ENCODE data around the gene MRTFA. TPM values are rescaled to one million over a fixed set of nuclear protein-coding genes. Genes with fewer than 3 reads are reported as not detected.
"Not testable (repeated sequence)": the region's sequence is repeated elsewhere in the genome, so short reads cannot be mapped to it uniquely, and the experiment has no call there.

The MRTFA gene
- total RNA-seq, 1 donor from 2014 or later = 24.9 TPM

DNA sequence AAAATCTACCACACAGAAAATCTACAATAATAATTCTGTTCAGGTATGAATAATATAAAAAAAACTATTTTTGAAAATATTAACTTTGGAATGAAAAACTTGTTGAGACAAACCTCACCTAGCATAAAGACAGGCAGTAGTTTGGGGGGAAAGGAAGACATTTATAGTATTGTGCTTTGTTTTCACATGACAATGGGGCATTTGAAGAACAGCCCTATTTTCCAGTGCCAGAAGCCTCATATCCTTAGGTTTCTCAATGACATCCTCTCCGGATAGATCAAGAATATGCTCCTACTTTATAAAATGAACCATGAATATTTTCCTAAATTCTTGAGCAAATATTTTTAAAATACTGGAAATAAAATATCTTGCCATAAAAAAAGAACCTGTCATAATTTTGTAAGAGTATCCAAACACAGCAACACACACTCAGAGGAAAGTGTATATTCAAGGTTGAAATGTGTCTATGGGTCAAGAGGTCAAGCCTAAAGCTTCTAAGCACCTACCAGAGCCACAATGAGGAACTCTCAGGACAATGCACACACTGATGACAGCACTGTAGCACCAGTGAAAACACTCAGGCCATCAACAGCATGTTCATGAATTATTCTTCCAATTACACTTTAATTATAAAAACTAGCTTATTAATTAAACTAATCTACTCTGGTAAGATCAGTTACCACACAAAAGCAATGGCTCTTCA is 68.7 kb downstream of the MRTFA start:
- FAIRE-seq (peak; percentile 94), DNase-seq (ENCODE audit: low spot score in 2 of 2) (no peak)

DNA sequence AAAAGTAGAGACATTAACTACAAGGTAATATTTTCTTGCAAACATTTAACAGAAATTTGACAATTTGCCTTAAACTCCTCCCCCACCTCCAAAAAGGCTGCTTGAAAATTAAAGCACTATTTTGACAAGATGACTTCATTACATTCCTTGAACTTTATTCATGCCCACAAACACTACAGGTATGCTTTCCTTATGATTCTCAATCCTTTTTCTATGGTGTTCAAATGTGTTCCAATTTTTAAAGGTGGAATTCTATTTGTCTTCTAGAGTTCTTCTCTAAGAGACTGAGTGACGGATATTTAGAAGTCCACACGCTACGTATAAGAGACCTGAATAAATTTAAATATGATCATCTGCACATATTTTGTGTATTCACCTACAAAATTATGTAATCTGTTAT is 69.4 kb downstream of the MRTFA start:
- no peak for FAIRE-seq
- DNase-seq (ENCODE audit: low spot score in 2 of 2) = no peak

DNA sequence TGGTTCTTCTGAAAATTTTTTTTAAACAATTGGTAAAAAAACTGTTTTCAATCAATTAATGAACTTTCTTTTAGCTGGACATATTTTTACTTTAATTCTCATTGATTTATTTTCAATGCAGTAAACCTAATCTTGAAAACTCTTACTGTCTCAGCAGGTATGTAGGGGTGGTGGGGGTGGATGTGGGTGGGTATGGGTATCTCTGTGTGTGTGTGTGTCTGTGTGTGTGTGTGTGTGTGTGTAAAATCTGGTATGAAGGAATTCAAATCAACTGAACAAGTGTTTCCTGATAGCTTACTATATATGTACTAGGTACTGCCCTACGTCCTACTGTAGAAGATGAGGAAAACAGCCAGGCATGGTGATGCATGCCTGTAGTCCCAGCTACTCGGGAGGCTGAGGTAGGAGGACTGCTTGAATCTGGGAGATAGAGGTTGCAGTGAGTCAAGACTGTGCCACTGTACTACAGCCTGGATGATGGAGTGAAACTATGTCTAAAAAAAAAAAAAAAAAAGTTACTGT is 75.5 kb downstream of the MRTFA start:
- FAIRE-seq = no peak
- no peak for DNase-seq (ENCODE audit: low spot score in 2 of 2)

- FAIRE-seq = no peak
- DNase-seq (ENCODE audit: low spot score in 2 of 2) = no peak
These were observed 76.0 kb downstream of the MRTFA start for GRCh38 chr22:40560551-40560950.

DNA sequence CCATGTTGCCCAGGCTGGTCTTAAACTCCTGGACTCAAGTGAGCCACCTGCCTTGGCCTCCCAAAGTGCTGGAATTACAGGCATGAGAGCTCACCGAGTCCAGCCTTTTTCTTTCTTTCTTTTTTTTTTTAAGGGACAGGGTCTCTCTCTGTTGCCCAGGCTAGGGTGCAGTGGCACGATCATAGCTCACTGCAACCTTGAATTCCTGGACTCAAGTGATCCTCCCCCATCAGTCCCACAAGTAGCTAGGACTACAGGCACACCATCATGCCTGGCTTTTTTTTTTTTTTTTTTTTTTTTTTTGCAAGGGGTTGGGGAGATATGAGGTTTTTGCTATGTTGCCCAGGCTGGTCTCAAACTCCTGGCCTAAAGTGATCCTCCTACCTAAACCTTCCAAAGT is 78.5 kb downstream of the MRTFA start:
- FAIRE-seq = no peak
- DNase-seq (ENCODE audit: low spot score in 2 of 2) = no peak

GRCh38 chr22:40556641-40557040 is 79.9 kb downstream of the MRTFA start:
- DNase-seq (ENCODE audit: low spot score in 2 of 2) = no peak
- no peak for FAIRE-seq

- FAIRE-seq; DNase-seq (ENCODE audit: low spot score in 2 of 2): not testable (repeated sequence)
These were observed 82.5 kb downstream of the MRTFA start for GRCh38 chr22:40554023-40554422.

DNA sequence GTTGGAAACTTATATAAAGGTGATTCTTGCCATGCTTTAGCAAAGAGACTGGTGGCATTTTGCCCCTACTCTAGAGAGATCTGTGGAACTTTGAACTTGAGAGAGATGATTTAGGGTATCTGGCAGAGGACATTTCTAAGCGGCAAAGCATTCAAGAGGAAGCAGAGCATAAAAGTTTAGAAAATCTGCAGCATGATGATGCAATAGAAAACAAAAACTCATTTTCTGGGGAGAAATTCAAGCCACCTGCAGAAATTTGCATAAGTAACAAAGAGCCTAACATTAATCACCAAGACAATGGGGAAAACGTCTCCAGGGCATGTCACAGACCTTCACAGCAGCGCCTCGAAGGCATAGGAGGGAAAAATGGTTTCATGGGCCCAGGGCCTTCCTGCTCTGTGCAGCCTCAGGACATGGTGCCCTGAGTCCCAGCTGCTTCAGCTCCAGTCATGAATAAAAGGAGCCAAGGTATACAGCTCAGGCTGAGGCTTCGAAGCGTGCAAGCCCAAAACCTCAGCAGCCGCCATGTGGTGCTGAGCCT is 83.4 kb downstream of the MRTFA start:
- FAIRE-seq = no peak
- DNase-seq (ENCODE audit: low spot score in 2 of 2) = no peak

DNA sequence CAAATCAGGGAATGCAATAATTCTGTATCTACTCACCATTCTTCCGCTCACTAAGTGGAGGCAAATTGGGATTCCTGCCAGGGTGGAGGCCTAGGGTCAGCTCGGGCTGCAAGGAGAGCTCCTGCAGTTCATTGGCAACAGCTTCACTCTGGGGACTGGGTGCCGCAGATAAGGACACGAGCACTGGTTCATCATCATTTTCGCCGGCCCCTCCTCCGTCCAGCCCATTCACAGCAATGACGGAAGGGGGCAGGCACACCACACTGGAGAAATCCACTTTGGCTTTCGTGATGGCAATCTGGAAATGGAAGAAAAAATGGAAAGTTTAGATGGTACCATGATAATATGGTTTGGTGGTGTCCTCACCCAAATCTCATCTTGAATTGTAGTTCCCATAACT is 84.4 kb downstream of the MRTFA start:
- no peak for FAIRE-seq

DNA sequence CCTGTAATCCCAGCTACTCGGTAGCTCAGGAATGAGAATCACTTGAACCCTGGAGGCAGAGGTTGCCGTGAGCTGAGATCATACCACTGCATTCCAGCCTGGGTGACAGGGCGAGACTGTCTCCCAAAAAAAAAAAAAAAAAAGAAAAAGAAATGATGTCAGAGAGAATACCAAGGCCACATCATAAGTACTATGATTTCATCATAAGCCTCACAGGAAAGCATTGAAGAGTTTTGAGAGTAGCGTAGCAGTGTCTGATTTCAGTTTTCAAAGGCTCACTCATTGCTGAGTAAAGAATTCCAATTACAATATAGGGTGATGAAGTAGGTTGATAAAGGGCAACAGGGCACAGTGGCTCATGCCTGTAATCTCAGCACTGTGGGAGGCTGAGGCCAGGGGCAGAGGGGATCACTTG is 88.8 kb downstream of the MRTFA start:
- DNase-seq (ENCODE audit: low spot score in 2 of 2) = no peak
- FAIRE-seq = no peak

More for the DNA sequence above, 84.4 kb downstream of the MRTFA start:
- DNase-seq (ENCODE audit: low spot score in 2 of 2) = no peak

DNA sequence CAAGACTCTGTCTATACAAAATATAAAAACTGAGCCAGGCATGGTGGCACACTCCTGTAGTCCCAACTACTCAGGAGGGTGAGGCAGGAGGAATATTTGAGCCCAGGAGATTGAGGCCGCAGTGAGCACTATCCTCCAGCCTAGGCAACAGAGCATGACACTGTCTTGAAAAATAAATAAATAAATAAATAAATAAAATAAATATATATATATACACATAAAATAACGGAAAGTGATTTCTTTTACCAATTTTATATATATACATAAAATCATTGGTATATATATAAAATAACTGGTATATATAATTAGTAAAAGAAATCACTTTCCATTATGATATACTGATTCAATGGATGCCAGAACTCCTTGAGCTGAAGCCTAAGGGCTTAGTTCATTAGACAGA is 91.8 kb downstream of the MRTFA start:
- no peak for DNase-seq (ENCODE audit: low spot score in 2 of 2)
- FAIRE-seq = no peak

DNA sequence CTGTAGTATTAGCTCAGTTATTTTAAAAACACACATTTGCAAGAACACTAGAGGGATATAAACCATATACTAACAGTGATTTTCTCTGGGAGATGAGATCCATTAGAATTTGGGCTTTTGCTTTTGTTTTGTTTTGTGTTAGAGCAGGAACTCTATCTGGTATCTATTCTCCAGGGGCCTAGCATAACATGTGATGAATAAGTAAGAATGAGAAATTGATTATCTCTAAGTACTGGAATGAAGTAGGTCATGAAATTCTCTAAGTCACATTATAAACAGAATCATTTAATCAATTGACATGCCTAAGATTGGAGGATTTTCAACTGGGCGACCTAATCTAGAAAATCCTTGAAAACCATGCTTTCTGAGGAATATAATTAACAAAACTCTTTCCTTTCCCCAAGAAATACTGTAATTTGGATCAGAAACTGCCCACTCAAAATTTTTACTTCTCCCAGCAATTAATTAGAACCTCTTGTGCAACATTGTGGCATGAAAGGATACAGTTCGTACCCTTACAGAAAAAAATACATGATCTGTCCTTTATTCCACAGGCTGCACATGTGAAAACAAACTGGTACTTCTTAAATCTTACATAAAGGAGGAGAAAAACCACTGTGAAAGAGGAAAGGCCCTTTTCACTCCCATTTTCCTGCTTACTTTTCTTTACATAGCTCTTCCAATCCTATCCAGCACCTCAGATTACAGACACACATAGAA is 93.5 kb downstream of the MRTFA start:
- FAIRE-seq (no peak), DNase-seq (ENCODE audit: low spot score in 2 of 2) (no peak)

DNA sequence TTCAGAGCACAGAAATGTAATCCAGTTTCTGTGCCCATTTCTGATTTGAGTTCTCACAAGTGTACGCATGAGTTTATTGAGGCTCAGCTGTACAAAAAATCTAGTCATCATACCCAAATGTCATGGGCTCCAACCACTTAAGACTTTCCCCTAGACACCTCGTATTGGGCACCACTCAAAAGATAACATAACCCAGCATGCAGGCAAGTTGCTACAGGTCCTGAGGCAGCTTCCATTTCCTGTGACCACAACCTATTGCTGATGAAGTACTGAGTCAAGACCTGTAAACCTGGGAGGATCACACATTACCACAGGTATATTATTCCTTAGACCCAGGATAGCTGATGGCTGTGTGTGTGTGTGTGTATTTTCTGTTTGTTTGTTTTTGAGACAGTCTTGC is 95.2 kb downstream of the MRTFA start:
- FAIRE-seq = no peak

DNA sequence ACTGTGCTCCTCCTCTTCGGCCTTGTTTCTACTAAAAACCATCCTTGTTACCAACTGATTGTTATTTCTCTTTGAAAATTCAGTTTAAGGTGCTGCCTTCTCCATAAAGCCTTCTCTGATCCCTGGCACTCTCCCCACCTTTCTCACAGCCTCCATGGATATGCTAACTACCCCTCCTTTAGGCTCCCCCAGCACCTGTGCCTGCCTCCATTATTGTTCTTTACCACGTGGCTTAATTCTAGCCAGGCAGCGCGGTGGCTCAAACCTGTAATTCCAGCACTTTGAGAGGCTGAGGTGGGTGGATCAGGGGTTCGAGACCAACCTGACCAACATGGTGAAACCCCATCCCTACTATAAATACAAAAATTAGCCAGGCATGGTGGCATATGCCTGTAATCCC is 96.3 kb downstream of the MRTFA start:
- FAIRE-seq (no peak), DNase-seq (ENCODE audit: low spot score in 2 of 2) (no peak)

More for the DNA sequence above, 95.2 kb downstream of the MRTFA start:
- DNase-seq (ENCODE audit: low spot score in 2 of 2) = no peak

- not testable (repeated sequence) for FAIRE-seq; DNase-seq (ENCODE audit: low spot score in 2 of 2)
These were observed 100.4 kb downstream of the MRTFA start for GRCh38 chr22:40536149-40536548.

- DNase-seq (ENCODE audit: low spot score in 2 of 2) = no peak
- FAIRE-seq = no peak
These were observed 100.9 kb downstream of the MRTFA start for GRCh38 chr22:40535642-40536041.

DNA sequence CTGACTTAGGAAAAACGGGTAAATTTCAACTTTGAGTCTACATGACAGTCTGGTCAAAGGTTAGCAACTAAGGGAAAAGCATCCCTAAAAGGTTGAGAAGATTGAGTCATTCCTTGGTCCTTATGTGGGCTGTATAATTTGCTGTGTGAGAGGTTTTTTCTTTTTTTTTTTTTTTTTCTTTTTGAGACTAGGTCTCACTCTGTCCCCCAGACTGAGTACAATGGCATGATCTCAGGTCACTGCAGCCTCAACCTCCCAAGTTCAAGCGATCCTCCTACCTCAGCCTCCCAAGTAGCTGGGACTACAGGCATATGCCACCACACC is 101.4 kb downstream of the MRTFA start:
- FAIRE-seq = no peak
- no peak for DNase-seq (ENCODE audit: low spot score in 2 of 2)

DNA sequence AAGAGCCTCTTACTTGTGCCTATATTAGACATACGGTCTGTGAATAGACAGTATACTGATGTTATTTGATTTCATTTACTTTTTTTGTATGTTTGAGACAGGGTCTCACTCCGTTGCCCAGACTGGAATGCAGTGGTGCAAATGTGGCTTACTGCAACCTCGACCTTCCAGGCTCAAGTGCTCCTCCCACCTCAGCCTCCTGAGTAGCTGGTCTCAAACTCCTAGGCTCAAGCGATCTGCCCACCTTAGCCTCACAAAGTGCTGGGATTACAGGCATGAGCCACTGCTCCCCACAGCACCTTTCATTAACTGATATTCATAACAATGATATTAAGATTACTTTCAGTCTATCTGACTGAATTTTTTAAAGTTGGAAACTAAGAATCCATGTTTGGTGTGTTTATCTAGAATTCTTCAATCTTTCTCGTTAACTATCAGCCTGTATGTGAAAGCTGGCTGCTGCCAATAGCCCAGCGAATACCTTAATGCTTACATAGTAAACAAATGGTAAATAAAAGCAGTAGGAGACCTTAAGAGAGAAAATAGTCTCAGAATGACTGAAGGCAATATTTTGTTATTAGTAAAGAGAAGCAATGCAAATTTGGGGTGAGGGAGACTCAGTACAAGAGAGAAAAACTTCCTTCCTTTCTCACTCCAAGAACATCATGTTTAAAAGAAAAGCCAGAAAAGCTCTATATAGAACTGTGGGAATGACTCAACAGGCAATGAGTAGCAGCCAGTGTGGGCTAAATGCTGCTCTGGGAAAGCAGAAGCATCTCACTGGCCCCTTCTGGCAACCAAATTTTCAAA is 101.9 kb downstream of the MRTFA start:
- FAIRE-seq = no peak
- peak in 1 of 2 donors; percentile 38 for DNase-seq (ENCODE audit: low spot score in 2 of 2)

- FAIRE-seq (no peak), DNase-seq (ENCODE audit: low spot score in 2 of 2) (peak; percentile 26 to 45)
These were observed 102.7 kb downstream of the MRTFA start for GRCh38 chr22:40533712-40534378.

Data from frontal cortex (tissue), 4 donors.